SK-N-SH (cell line): ENCODE results near the gene GALM.
"Not testable (repeated sequence)": the region's sequence is repeated elsewhere in the genome, so short reads cannot be mapped to it uniquely, and the experiment has no call there.

Experiments used
- CHD2 ChIP-seq: fragments of 150-350 bp; IDR thresholded peaks from 2 replicates; pipeline ENCODE4 v1.6.1; 2018; ENCODE audit warnings: low read length; ENCODE audit not compliant: partially characterized antibody
- CTCF ChIP-seq: fragments of 200-600 bp; sonication (generic); IDR thresholded peaks from 2 replicates; pipeline ENCODE4 v1.6.1; 2017; ENCODE audit warnings: antibody characterized with exemption, mild to moderate bottlenecking, moderate library complexity
- EP300 ChIP-seq, 2 experiments: IDR thresholded peaks; 2 replicates each; pipeline versions ENCODE4 v1.4.0 to v1.6.1; 2012; ENCODE audit warnings: borderline replicate concordance in 1 of 2, low read depth in 1 of 2, low read length in 1 of 2
- EZH2phosphoT487 ChIP-seq: fragments of 200-600 bp; sonication (generic); IDR thresholded peaks from 2 replicates; pipeline ENCODE4 v1.6.1; 2017; ENCODE audit warnings: low read depth, mixed run types, mild to moderate bottlenecking, antibody characterized with exemption, moderate library complexity, borderline replicate concordance
- FOXJ3 ChIP-seq: sonication (generic); formaldehyde crosslinking; IDR thresholded peaks from 2 replicates; pipeline ENCODE4 v1.5.1; 2020; ENCODE audit warnings: mild to moderate bottlenecking, missing genetic modification reagents
- JUND ChIP-seq: IDR thresholded peaks from 2 replicates; pipeline ENCODE4 v1.4.0; 2012
- SMC3 ChIP-seq: IDR thresholded peaks from 2 replicates; pipeline ENCODE4 v1.6.1; 2012; ENCODE audit warnings: low read depth, low read length, improper control_type of control experiment

- TF ChIP-seq CTCF; EZH2phosphoT487; EP300 (IDR thresholded peaks at IDR 0.05; ENCODE audit: borderline replicate concordance in 1 of 2, low read depth in 1 of 2, low read length in 1 of 2); FOXJ3 (CRISPR knock-in tag); SMC3; JUND; CHD2: not testable (repeated sequence)
Observed at GRCh38 chr2:38643683-38644511, 22.0 kb upstream of the GALM start.
